Endothelial cell of umbilical vein (primary cell): ENCODE data around the gene HIC2. TPM values are rescaled to one million over a fixed set of nuclear protein-coding genes. Genes with fewer than 3 reads are reported as not detected.
"Not testable (repeated sequence)": the region's sequence is repeated elsewhere in the genome, so short reads cannot be mapped to it uniquely, and the experiment has no call there.

Experiments
- BruUV-seq: library from RNA; stranded (reverse); fragments of 400-500 nt; replicated peaks from 2 replicates; lab custom pipeline; 2021; lab: Mats Ljungman, UMichigan
- CTCF ChIA-PET: fragments of 300-600, 350-600 bp; sonication (Branson Sonifier 250); formaldehyde crosslinking; loops from one replicate; lab custom pipeline; 2021; ENCODE audit warnings: antibody characterized with exemption, inconsistent platforms; lab: Charles Lee
- POLR2A ChIA-PET: fragments of 300-600, 350-600 bp; sonication (Branson Sonifier 250); formaldehyde crosslinking; loops from one replicate; lab custom pipeline; 2021; ENCODE audit warnings: antibody characterized with exemption, inconsistent platforms; lab: Charles Lee
- DNase-seq: peaks from one replicate; pipeline ENCODE4 v3.0.0-alpha.2; 2011; ENCODE audit warnings: low read depth, low spot score
- FAIRE-seq: peaks from 2 replicates; lab custom pipeline; 2011; peaks lifted over from hg19 to GRCh38; lab: Jason Lieb, UNC
- H2AFZ ChIP-seq: 2 replicates; pipeline ENCODE4 v1.6.0; 2012; ENCODE audit warnings: low read depth, low read length, control low read depth, inconsistent platforms
- H3K27ac ChIP-seq: 2 replicates; pipeline ENCODE4 v1.5.1; 2011; ENCODE audit warnings: low read depth, mild to moderate bottlenecking, control low read depth, low read length, moderate library complexity; ENCODE audit not compliant: insufficient read depth
- H3K27me3 ChIP-seq, 2 experiments: 2 replicates each; pipeline versions ENCODE4 v1.6.0 to v1.6.1; 2011; ENCODE audit warnings: low read length in 2 of 2, mixed read lengths in 1 of 2; ENCODE audit not compliant: control insufficient read depth in 2 of 2, insufficient read depth in 2 of 2
- H3K36me3 ChIP-seq, 2 experiments: 2 replicates in 1 of 2; 3 replicates in 1 of 2; pipeline ENCODE4 v1.5.1; 2011; ENCODE audit warnings: low read length in 2 of 2, mild to moderate bottlenecking in 1 of 2, moderate library complexity in 1 of 2; ENCODE audit not compliant: control insufficient read depth in 2 of 2, insufficient read depth in 2 of 2; ENCODE audit errors: extremely low read depth in 1 of 2
- H3K4me1 ChIP-seq: 3 replicates; pipeline ENCODE4 v1.5.1; 2011; ENCODE audit warnings: mild to moderate bottlenecking, low read length; ENCODE audit not compliant: control insufficient read depth, insufficient read depth; ENCODE audit errors: extremely low read depth
- H3K4me2 ChIP-seq: 2 replicates; pipeline ENCODE4 v1.6.1; 2011; ENCODE audit warnings: low read length, control low read depth, mixed read lengths; ENCODE audit not compliant: insufficient read depth
- H3K4me3 ChIP-seq, 3 experiments: fragments of 200-600 bp in 1 of 3; sonication (generic), shearing (Covaris generic) in 1 of 3; replicated peaks in 1 of 3; 2 replicates each; pipeline ENCODE4 v1.5.1; 2011 to 2016; ENCODE audit warnings: control low read depth in 3 of 3, low read length in 3 of 3, mild to moderate bottlenecking in 2 of 3, inconsistent platforms in 1 of 3, low read depth in 1 of 3, moderate library complexity in 1 of 3; ENCODE audit not compliant: insufficient read depth in 1 of 3
- H3K79me2 ChIP-seq: 2 replicates; pipeline ENCODE4 v1.6.0; 2012; ENCODE audit warnings: low read length, inconsistent platforms; ENCODE audit not compliant: control insufficient read depth, insufficient read depth
- H3K9ac ChIP-seq: replicated peaks from 2 replicates; pipeline ENCODE3; 2011; ENCODE audit warnings: low read length, control low read depth; ENCODE audit not compliant: insufficient read depth; ENCODE audit errors: extremely low read depth
- H3K9me1 ChIP-seq: replicated peaks from 3 replicates; pipeline ENCODE4 v1.6.0; 2011; ENCODE audit warnings: mild to moderate bottlenecking, low read length; ENCODE audit not compliant: control insufficient read depth, insufficient read depth; ENCODE audit errors: extremely low read depth
- H3K9me3 ChIP-seq: replicated peaks from 2 replicates; pipeline ENCODE4 v1.5.1; 2012; ENCODE audit warnings: low read length, inconsistent platforms; ENCODE audit not compliant: control insufficient read depth, insufficient read depth
- H4K20me1 ChIP-seq: replicated peaks from 2 replicates; pipeline ENCODE3; 2011; ENCODE audit warnings: mild to moderate bottlenecking, low read length; ENCODE audit not compliant: control insufficient read depth, insufficient read depth; ENCODE audit errors: extremely low read depth
- dilution Hi-C: fragments of 300-500 bp; cut with MboI; formaldehyde crosslinking; loops from one replicate; pipeline ENCODE4 v1.15.0; 2019; ENCODE audit warnings: low sequenced_read_pairs; ENCODE audit not compliant: extremely low pct_ligation_motif_present
- intact Hi-C: fragments of 100-400 bp; cut with micrococcal nuclease; formaldehyde crosslinking; loops from one replicate; pipeline ENCODE4 v1.10.0; 2022
- polyA plus RNA-seq, 4 experiments: library from polyadenylated mRNA; depleted of rRNA in 3 of 4; stranded (reverse) in 3 of 4; unstranded in 1 of 4; fragments of >200 nt; gene quantifications; 2 replicates each; pipeline versions ENCODE4 v1.2.1 to v1.2.3, GENCODE V29; 2011 to 2012; ENCODE audit warnings: missing spikeins in 1 of 4
- total RNA-seq: library from RNA; stranded (reverse); gene quantifications from 2 replicates; pipeline ENCODE4 v1.2.3, GENCODE V29; 2021

Gene HIC2
- total and polyA plus RNA-seq, 2 donors (not counting 3 experiments of a cell fraction or from before 2014, with no cell fraction given) = 1.9 to 4.9 TPM

GRCh38 chr22:21420180-21420763 lies 3.1 kb downstream of the HIC2 start:
- DNase-seq, BruUV-seq, H3K9ac ChIP-seq, CTCF ChIA-PET, H3K4me3 ChIP-seq, H3K9me1 ChIP-seq, POLR2A ChIA-PET, H3K79me2 ChIP-seq, H3K36me3 ChIP-seq, H3K27me3 ChIP-seq, dilution Hi-C loops, intact Hi-C loops, H3K9me3 ChIP-seq, H2AFZ ChIP-seq, H3K4me2 ChIP-seq, H4K20me1 ChIP-seq, FAIRE-seq, H3K4me1 ChIP-seq, H3K27ac ChIP-seq: not testable (repeated sequence)

- CTCF ChIA-PET, DNase-seq, H3K9me3 ChIP-seq, H4K20me1 ChIP-seq, dilution Hi-C loops, H3K9me1 ChIP-seq, H3K79me2 ChIP-seq, H3K4me1 ChIP-seq, BruUV-seq, POLR2A ChIA-PET, FAIRE-seq, H3K36me3 ChIP-seq, H3K9ac ChIP-seq, H3K4me2 ChIP-seq, H3K27ac ChIP-seq, H3K4me3 ChIP-seq, H2AFZ ChIP-seq, intact Hi-C loops, H3K27me3 ChIP-seq: not testable (repeated sequence)
These were observed 7.0 kb downstream of the HIC2 start for GRCh38 chr22:21424084-21424709.

- H3K79me2 ChIP-seq, POLR2A ChIA-PET, CTCF ChIA-PET, dilution Hi-C loops, H3K27ac ChIP-seq, H3K36me3 ChIP-seq, intact Hi-C loops, H3K4me3 ChIP-seq, H4K20me1 ChIP-seq, H3K27me3 ChIP-seq, H3K9me1 ChIP-seq, BruUV-seq, H2AFZ ChIP-seq, H3K9me3 ChIP-seq, DNase-seq, H3K9ac ChIP-seq, H3K4me2 ChIP-seq, H3K4me1 ChIP-seq, FAIRE-seq: not testable (repeated sequence)
These were observed 17.4 kb downstream of the HIC2 start for GRCh38 chr22:21434378-21435233.
